GM19035 (cell line): Measurements from ENCODE around the gene MRPL23.

ENCODE experiments used
- ATAC-seq: cut with Tn5 transposase; IDR thresholded peaks from one replicate; pipeline ENCODE4 v1.9.1; 2021; ENCODE audit not compliant: unreplicated experiment

MRPL23 gene

DNA sequence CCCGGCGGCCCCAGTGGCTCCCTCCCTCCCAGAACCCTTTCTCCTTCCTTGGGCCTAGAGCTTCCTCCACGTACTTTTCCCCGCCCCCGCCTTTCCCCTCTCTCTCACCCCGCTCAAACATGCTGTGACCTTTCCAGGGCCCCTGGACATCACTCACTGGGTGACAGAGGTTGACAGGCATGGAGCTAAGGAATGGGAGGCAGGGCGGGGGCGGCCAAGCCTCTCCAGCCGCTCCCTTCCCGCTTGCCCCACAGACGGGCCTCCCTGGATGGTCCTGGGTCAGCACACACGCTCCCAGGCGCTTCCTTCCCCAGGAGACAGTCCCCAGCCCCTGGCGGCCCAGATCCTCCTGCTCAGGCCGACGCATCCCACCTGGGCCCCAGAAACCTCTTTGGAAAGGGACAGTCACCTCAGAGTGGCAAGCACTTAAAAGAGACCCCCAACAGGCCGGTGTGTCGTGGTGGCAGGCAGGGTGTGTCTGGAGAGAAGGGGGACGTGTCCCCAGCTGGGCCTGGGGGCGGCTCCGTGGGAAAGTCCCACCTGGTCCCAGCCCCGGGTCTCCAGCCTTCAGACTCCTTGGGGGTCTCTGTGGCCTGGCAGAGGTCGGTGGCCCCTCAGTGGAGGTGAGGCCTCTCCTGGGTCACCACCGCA, 41.7 kb downstream of the MRPL23 start:
- ATAC-seq, result no peak

DNA sequence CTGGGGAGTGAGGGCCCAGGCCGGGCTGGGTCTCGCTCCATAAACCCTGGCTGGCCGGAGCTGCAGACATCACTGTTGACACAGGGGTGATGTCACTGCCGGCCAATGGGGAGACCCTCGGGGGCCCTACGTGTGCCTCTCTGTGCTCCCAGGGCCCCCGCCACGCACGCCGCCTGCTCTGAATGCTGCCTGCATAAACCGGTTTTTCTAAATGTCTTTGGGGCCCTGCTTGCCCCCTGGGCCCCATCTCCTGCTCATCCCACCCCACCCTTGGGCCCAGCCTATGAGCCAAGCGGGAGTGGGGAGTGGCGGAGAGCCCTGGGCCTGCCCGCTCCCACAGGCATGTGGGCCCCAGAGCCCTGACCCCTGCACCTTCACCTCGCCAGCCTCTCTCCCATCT, 42.8 kb downstream of the MRPL23 start:
- ATAC-seq, result no peak

DNA sequence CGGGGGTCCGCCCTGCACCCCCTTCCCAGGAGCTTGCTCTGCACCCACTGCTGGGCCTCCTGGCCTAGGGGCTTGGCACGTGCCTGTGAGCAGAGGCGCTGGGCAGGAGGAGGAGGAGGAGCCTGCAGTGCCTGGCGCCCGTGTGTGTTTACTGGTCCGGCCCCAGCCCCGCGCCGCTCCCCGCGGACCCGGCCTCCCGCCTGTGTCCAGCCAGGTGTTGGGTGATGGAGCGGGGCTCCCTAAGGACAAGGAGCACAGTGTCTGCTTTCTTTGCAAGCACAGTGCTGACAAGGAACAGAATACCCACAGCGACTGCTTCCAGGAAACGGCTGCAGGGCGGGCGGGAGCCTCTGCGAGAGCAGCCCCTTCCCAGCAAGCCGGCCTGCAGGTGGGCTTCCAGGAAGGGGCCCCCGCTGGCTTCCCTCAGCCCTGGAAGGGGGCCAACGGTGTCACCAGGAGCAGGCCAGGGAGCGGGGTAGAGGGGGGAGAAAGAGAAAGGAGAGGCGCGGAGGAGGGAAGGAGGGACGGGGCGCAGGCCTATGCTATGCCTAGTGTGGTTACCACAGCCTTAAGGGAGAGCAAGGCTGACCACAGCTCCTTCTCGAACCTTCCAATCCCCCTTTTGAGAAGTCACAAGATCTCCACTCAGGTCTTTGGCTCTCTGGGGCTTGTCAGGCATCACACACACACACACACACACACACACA, 43.9 kb downstream of the MRPL23 start:
- no peak for ATAC-seq

DNA sequence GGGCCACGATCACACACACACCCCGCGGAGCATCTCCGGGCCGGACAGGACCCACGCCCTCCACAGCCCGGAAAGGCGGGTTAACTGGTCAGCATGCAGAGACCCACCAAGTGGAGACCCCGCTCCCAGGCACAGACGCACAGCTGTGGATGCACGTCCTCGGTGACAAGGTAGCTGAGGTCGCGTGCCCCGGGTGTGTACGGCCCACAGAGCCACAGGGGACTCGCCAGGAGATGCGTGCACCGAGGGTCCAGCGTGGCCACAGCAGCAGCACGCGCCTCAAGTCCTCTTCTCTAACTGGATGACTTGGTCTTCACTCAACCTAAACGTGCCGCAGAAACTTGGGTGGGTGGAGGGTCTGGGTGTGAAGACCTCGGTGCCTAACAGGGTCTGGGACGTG, 45.0 kb downstream of the MRPL23 start:
- ATAC-seq, result no peak

DNA sequence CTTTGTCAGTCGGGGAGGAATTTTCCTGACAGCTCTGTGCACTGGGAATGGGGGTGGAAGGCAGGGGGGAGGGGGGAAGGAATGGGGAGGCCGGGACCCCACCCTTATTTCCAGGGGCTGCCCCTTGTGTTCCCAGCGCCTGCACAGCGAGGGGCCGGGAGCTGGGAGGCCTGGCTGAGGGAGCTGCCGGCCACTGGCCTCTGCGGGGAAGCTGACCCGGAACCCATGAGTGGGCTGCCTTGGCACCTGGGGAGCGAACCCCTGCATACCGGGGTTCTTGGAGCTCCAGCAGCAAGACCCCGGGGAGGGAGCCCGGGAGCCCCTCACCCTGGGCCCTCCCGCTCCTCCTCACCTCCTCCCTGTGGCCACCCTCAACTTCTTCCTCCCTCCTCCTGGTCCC, 47.0 kb downstream of the MRPL23 start:
- no peak for ATAC-seq

DNA sequence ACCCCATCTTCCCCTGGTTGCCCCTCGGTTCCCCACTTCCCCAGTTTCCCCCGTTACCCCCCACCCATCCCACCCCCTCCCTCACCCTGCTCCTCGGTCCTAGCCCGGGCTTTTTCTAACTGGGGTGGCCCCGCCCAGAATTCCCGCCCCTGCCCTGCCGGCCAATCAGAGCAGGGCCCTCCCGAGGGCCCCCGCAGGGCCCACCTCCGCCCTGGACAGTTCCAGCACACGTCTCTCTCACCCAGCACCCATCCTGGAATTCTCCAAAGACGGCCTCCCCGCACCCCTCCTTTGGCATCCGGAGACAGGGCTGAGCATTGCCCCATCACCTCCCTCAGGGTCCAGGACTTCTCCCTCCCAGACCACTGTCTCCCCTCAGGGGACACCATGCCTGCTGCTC, 50.6 kb downstream of the MRPL23 start, which contains the start of gene H19:
Gene H19 (minus strand): TSS at position 88 of the 400 bp plus-strand sequence.
- no peak for ATAC-seq

DNA sequence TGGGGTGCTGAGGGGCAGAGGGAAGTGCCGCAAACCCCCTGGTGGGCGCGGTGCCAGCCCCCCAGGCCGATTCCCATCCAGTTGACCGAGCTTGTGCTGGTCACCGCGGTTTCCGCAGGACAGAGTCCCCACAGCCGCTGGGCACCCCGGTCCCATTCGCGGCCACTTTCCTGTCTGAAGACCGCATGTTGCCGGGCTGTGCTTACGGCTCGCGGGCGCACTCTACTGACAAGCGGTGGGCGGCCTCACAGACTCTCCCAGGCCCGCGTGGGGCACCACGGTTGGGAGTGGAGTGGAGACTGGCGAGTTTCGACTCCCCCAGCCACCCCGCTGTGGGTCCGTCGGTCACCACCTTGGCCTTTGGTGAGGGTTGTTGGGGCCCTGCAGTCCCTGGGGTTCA, 51.2 kb downstream of the MRPL23 start:
- ATAC-seq, result no peak

DNA sequence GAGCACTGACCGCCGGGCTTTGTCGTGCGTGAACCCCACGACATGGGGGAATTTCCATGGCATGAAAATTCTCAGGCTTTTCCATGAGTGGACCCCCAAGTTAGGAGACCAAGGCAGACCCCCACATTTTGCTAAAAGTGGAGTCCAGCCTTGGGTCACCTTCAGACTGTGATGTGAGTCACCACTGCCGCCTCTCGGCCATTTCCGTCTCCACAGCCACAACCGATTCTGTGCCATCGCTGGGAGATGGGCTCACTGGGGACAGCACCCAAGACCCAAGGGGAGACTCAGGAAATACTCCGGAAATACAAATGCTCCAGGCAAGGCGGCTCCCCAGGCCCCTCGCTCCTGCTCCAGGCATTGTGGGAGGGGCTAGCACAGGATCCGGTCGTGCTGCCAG, 51.7 kb downstream of the MRPL23 start:
- no peak for ATAC-seq

DNA sequence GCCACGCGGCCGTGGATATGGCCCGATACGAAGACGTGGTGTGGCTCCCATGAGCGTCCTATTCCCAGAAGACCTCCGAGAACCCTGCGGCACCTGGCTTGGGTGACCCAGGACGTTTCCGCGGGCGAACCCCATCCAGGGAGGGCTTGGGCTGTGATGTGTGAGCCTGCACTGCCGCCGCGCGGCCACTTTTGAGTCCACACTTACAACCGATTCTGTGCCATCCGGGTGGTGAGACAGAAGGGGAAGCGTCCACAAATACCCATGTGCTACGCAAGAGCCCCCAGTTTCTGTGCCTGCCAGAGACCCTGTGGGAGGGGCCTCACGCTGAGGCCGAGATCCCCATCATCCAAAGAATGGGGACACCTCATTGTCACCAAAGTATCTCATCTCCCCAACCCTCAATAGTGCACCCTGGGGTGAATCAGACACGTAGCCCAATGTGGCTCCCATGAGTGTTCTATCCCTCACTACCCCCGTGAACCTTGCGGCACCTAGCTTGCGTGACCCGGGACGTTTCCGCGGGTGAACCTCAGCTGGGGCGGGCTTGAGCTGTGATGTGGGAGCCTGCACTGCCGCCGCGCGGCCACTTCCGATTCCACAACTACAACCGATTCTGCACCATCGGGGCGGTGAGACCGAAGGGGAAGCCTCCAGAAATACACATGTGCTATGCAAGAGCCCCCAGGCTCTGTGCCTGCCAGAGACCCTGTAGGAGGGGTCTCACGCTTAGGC, 55.1 kb downstream of the MRPL23 start:
- no peak for ATAC-seq

DNA sequence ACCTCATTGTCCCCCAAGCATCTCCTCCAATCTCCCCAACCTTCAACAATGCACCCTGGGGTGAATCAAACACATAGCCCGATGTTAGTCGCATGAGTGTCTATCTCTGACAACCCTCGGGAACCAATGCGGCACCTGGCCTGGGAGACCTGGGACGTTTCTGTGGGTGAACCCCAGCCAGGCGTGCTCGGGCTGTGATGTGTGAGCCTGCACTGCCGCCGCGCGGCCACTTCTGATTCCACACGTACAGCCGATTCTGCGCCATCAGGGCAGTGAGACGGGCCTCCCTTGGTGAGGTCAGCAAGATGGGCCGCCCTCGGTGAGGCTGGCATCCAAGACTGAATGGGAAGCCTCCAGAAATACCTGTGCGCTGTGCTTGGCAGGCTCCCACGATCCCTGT, 55.7 kb downstream of the MRPL23 start:
- ATAC-seq, result no peak

DNA sequence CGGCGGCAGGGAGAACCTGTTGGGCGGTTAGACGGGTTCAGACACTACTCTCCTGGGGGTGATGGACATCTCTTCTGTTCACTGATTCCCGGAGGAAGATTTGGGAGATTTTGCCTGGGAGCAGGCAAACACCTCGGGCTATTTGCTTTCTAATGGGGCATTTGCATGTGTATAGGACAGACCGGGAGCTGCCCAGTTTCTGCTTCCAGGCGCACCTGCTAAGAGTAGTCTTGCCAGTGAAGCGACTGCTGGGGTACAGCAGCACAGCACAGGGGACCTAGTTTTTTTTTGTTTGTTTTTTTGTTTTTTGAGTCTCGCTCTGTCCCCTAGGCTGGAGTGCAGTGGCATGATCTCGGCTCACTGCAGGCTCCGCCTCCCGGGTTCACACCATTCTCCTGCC, 57.3 kb downstream of the MRPL23 start:
- ATAC-seq, result no peak
